MM.1S (cell line): ENCODE results near the gene FKBP7.

Experiments used
- EZH2 ChIP-seq: fragments of 300-600 bp; sonication (generic); optimal IDR thresholded peaks from 2 replicates; pipeline ENCODE3; 2017; ENCODE audit warnings: low read depth, mild to moderate bottlenecking, antibody characterized with exemption, low read length, mixed read lengths
- EZH2phosphoT487 ChIP-seq: fragments of 300-600 bp; sonication (generic); IDR thresholded peaks from 2 replicates; pipeline ENCODE4 v1.6.1; 2018; ENCODE audit warnings: antibody characterized with exemption, low read length
- TF ChIP-seq, protein P1 (sequence below): fragments of 300-600 bp; sonication (generic); IDR thresholded peaks from 2 replicates; pipeline ENCODE4 v1.5.1; 2016; ENCODE audit warnings: antibody characterized with exemption, low read length, mixed read lengths

- TF ChIP-seq, protein P1, sequence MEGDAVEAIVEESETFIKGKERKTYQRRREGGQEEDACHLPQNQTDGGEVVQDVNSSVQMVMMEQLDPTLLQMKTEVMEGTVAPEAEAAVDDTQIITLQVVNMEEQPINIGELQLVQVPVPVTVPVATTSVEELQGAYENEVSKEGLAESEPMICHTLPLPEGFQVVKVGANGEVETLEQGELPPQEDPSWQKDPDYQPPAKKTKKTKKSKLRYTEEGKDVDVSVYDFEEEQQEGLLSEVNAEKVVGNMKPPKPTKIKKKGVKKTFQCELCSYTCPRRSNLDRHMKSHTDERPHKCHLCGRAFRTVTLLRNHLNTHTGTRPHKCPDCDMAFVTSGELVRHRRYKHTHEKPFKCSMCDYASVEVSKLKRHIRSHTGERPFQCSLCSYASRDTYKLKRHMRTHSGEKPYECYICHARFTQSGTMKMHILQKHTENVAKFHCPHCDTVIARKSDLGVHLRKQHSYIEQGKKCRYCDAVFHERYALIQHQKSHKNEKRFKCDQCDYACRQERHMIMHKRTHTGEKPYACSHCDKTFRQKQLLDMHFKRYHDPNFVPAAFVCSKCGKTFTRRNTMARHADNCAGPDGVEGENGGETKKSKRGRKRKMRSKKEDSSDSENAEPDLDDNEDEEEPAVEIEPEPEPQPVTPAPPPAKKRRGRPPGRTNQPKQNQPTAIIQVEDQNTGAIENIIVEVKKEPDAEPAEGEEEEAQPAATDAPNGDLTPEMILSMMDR = no peak
- no peak for TF ChIP-seq EZH2
- no peak for TF ChIP-seq EZH2phosphoT487
Measured at GRCh38 chr2:178513876-178514275, 35.5 kb upstream of the FKBP7 start.
